ENCODE measurements around the gene BRPF3.

GRCh38 chr6:36230371-36230770, 33.8 kb downstream of the BRPF3 start:
- TF ChIP-seq POLR2A (IDR thresholded peaks at IDR 0.05) = no peak
- no peak for TF ChIP-seq CTCF (IDR thresholded peaks at IDR 0.05)
